KBM-7 (cell line): Measurements from ENCODE around the gene GPR63.

Experiments used
- DNase-seq: peaks from one replicate; pipeline ENCODE4 v3.0.0-alpha.2; 2015
- in situ Hi-C: fragments of 300-500 bp; cut with MboI; formaldehyde crosslinking; loops from 2 replicates; pipeline ENCODE4 v1.14.3; 2020; ENCODE audit warnings: low sequenced_read_pairs, low pct_unique_long_range_greater_than_20kb, mixed read lengths

Gene GPR63

DNA sequence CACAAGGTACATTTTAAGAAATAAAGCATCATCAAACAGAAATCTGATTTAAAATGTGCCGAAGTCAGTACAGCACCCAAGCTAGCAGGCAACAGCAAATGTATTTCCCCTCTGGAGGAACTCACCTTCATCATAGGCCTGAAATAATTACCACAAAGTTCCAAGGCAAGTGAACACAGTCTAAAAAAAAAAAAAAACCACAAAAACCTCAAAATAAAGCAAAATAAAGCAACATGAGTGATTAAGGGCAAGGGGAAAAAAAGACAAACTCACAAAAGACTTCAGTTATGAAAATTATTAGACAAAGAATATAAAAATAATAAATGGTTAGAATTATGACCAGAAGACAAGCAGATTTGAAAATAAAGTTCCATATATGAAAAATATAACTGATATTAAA is 10.4 kb downstream of the GPR63 start:
- in situ Hi-C loops = no loop called here
- no peak for DNase-seq

DNA sequence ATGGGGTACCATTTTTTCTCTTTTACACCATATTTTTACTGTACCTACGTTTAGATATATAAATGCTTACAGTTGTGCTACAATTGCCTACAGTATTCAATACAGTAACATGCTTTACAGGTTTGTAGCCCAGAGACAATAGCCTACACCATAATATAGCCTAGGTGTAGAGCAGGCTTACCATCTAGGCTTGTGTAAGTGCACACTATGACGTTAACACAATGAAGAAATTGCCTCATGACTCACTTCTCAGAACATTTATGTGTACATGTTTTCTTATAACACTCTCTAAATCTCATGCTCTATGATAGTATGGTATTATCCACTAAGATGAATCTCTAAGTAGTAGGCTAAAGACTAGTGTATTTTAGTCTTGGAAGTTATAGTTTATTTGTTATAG is 13.5 kb downstream of the GPR63 start:
- no peak for DNase-seq
- in situ Hi-C loops = no loop called here

DNA sequence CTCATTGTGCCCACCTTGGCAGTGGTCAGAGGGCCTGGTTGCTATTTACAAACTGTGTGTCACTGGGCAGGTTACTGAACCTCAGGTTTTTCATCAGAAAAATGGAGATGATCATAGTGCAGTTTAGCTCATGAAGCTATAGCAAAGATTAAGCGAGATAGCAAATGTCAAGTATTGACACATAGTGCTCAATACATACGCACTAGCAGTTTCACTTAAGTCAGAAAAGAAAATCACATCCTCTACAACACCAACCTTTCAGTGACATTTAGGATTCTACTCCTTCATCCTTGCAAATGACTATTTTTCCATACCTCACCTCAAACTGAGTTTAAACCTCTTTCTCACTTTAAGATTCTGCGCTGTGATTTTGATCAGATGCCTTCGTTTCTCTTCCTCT is 16.2 kb downstream of the GPR63 start:
- DNase-seq = no peak
- in situ Hi-C loops = no loop called here

DNA sequence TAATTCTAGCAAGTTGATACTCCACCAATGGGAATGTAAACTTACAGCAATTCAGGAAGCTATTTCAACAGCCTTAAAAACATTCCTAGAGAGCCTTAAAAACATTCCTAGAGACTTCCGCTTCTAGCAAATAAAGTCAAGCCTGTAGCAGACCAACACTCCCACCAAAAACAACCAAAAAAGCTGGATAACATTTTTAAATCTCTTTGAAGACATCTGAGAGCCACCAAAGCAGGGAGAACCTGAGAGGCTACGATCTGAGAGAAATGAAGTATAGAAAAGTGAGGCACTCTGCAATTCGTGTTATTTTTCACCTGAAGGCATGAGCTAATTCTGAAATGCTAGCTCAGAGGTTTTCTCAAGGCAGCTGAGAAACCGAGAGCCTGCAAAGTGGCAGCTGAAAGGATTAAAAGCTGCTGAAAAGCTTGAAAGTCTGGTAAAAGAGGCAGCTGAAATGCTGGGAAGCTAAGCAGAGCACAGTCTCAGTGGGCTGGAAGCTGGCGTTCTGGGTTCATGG is 20.9 kb downstream of the GPR63 start:
- in situ Hi-C loops = no loop called here
- DNase-seq = no peak

DNA sequence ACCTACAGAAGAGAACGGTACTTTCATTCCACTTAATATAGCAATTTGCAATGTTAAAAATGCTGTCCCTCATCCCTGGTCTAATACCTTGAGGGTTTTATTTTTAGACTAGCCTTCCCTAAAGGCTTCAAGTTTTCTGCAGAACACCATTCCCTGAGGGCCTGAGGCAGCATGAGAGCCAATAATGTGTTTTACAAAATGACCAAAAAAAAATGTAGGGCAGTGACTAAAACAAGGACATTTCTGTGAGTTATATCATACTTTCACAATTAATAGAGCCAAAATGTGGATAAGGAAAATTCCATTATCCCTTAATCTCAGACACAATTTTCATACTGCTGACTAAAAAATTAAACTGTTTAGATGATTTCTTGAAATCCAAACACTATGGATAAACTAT is 22.7 kb downstream of the GPR63 start:
- DNase-seq = no peak
- in situ Hi-C loops = no loop called here

DNA sequence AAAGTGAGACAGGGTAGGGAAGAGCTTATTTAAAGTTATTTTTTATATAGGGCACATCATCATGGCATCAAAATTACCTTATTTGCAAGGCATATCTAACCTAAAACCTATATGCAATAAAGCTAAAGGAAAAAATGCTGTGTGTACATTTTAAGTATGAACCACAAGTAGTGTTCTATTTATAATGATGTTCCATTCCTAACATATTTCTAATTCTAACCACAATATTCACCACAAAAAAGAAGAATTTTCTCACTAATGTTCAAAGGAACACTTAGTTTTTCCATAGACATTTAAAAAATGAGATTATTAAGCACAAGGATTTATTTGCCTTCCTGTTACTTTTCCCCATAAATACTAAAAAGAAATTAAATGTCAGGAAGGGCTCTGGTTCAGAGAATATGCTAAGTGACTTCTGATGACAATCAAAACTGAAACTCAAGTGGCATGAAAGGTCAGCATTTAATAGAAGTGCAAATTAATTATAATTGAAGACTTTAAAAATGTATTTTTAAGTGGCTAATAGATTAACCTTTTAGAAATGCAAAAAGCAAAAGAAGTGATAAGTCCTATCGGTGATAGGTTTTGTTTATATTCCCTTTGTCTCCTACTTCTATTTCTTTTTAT is 25.1 kb downstream of the GPR63 start:
- in situ Hi-C loops = no loop called here

DNA sequence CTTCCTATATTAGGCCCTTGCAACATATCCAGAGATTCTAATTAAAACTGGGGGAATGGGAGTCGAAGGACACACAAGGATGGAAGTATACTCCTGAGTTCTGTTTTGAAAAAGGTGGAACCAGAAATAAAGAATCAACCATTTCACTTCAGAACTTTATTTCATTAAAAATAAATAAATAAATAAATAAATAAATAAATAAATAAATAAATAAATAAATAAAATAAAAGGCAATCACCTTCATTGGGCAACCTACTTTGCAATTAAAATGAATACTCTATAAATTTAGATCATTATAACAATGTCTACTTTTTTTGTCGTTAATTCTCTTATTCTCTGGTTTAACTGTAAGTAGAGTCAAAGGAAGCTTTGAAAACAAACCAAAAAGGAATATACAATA is 25.6 kb downstream of the GPR63 start:
- DNase-seq = no peak

More for the DNA sequence above, 25.1 kb downstream of the GPR63 start:
- no peak for DNase-seq

DNA sequence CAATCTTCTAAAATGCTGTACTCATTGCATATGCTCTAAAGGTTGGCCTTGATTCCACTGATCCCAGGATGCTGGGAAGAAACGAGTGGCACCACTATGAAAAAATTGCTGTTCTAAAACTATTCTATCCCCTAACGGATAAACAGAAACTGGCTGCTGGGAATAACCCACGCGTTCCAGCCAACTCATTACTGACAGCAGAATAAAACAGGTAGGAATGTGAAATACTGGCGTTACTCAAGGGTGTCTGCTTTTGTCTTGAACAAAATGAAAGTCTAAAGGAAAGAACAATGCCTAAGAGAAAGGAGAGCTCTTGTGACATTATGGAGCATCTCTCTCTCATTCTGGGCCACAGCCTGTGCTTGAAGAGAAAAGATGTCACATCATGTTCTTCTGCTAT is 26.1 kb downstream of the GPR63 start:
- DNase-seq = no peak
- in situ Hi-C loops = no loop called here

More for the DNA sequence above, 25.6 kb downstream of the GPR63 start:
- in situ Hi-C loops = no loop called here

DNA sequence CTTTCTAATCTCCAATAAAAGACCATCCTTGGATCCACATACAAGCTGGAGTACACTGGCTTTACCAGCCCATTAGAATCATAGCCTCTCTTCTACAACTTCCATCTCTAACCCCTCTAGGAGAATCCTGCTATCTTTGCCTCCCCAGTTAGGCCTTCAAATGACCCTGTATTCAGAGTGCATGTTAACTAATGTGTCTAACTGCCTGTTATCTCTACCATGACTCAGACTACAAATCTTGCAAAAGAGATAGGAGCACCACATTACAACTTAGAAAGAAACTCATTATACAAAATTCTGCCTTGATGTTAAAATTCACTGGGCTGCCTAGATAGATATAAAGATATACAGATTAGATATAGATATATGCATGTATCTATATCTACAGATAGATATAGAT is 28.2 kb downstream of the GPR63 start:
- no peak for DNase-seq
- in situ Hi-C loops = no loop called here

DNA sequence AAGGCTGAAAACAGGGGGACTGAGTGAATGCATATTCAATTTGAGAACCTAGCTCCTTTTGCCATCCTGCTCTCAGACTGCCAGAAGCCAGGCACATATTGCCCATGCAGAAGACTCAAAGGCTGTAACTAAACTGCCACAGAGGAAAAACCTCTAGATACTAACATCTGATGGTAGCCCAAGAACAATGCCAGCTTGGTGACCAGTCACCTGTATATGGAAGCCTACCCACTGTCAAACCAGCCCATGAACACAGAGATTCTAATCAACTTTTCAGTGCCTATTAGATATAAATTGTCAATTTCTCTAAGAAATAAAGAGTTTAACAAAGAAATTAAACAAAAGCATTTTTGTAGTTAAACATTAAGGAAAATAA is 34.2 kb downstream of the GPR63 start:
- in situ Hi-C loops = no loop called here
- no peak for DNase-seq

DNA sequence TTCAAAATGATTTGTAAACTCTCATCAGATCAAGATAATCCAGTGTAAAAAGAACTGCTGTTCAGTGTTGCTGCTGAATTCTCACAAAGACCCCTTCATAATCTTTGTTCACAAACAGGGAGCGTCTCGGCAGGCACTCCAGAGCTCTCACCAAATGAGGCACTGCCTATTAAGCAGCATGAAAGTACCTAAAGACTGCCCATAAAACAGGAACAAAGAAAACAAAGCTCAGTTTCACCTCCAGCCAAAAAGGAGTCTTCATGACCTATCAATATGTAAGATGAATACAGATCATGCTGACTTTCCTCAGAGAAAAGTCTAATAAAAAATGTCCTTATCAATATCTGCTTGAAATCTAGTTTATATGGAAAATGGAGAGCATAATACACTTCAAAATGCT is 41.8 kb downstream of the GPR63 start:
- in situ Hi-C loops = no loop called here
- DNase-seq = no peak

DNA sequence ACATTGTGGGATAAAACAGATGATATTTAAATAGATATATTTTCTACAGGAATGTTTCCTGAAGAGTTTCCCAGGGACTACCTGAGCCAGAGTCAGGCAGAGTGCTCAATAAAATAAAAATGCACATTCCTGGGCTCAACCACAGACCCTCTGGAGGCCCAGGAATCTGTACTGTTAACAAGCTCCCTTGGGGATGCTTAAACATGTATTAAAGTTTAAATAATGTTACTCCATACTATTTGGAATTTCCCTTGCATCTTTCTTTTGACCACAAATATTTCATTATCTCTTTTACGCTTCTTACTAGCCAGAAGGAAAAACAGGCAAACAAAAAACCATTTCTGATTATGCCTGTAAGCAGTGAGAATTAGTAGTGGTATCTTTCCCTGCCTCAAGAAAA is 42.3 kb downstream of the GPR63 start:
- in situ Hi-C loops = no loop called here
- DNase-seq = no peak

DNA sequence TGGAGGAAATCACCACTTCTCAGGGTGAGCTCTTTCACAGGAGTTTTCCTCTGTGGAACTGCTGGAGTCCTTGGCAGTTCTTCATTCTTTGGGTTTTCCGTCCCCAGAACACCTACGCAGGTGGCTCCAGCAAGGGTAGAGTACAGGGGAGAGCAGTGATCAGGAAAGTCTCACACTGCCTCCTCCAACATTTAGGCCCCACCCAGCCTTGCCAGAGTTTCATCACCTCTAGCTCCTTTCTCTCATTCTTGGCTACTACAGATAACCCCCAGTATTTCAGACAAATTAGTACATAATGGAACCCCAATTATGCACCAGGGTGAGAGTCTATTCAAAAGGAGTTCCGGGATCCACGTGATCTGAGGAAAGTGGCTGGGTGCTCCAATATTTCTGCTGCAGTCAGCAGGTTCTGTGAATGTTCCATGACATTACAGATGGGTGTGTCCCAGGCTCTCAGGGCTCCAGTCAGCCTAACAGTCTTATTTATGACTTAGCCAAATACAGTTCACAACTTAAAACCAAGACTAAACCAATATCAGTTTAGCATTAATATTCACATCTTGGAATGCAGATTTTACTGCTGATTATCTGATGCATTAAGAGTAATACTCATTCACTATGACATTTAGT is 44.6 kb downstream of the GPR63 start:
- DNase-seq = no peak
- in situ Hi-C loops = no loop called here

DNA sequence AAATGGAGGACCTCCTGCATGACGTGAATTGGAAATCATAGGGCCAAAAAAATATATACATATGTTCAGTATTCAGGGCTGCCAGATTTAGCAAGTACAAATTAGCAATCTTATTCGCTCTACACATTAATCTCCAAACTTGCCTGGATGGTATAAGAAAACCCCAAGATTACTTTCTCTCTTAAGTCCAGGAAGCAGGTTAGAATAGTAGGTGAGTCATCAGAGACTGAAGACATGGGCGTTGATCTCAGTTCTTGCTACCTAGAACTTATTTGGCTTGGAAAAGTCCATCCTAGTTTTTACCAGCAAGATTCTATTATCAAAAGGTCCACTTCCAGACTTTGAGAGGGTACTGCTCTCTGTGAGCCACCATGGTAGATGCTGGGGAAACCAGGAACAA is 47.4 kb downstream of the GPR63 start:
- no peak for DNase-seq
- in situ Hi-C loops = no loop called here

DNA sequence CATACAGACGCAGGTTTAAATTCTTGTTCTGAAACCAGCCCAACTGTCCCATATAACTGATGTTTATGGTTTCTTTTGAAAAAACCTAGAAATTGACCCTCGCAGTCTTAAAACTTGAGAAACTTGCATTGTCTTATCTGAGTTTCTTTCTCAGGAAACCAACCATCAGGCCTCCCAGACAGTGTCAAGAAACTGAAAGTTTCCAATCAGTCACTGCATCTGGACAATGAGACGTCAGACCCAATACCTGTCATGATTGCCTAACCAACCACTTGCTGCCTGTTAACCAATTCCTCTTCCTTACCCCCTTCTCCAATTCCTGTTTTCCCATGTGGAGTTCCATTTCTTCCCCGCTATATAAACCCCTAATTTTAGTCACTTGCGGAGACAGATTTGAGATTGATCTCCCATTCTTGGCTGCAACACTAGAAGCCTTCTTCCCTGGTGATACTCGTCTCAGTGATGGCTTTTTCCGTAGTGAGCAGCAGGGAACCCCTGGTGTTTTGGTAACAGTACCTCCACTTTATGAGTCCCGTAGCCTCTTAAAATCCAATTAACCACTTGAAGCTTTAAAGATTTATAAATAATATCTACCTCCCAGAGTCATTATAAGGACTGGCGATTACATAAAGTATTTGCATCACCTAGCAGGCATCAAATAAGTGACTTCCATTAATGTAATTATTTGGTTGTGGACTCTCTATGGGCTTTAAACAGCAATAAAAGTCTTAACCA is 49.3 kb downstream of the GPR63 start:
- in situ Hi-C loops = no loop called here

DNA sequence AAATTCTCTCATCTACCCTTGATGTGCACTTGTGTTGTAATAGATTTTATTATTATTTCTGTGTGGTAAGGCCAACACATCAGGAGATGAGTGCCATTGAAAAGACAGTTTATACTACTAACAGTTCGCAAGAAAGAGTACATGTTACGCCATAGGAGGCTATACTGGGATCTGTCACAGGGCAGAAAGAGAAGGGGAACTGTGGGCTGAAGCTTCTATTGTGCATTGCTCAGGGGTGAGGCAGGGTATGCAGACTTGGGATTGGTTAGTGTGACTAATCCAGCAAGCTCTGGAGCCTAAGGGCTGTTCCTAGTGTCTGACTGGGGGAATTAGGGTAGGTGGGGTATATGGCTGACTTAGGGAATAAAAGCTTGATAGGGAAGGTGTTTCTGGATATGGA is 50.9 kb downstream of the GPR63 start:
- in situ Hi-C loops = no loop called here
- DNase-seq = no peak

More for the DNA sequence above, 49.3 kb downstream of the GPR63 start:
- DNase-seq = no peak

DNA sequence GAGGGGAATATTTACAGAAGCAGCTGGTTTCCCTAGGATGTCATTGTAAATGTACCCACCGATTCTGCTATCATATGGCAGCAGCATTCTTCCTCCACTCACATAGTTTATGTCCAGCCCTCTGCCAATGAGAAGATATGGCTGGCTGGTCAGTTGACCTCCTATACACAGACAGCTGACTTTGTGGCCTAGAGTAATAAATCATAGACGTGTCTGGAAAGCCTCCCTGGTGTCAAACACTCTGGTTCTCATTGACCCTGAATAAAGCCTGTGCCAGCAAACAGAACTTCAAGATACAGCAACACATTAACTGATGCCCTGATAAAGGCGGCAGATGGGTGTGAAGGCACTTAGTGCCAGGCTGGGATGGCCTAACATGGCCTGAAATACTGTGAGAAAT is 52.6 kb downstream of the GPR63 start:
- in situ Hi-C loops = no loop called here
- DNase-seq = no peak

DNA sequence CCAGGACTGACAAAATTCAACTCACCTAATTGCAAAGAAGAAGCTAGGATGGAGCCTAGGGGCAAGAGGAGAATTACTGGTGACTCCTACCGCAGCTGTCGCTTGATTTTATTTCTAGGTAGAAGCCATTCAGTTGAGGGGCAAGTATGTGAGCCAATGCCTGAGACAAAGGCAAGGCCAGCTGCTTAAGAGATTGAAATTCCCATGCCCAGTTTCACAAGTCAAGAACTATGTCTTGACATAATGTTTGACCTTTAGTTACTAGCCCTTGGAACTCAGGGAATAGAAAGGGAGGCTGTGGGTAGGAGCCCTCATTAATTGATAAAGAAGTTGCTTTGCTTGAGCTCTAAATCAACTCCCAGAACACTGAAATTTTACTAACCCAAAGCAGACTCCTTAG is 54.0 kb downstream of the GPR63 start:
- in situ Hi-C loops = no loop called here

DNA sequence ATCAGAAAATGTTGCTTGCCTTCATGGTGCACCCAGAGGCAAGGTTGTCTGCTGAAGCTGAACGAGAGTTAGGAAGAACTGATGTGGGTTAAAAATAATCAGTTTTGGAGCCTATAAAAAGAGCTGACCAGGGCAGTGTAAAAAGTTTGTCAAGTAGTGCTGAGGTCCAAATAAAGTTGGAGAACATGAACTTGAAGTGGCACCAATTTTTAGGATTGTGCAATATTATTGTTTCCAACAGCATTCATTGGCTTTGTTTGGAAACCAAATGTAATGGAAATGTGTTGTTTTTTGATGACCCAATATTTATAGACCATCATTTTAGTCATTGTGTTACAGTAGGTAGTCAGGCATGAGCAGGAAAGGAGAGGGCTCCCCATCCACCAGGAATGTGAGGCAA is 55.7 kb downstream of the GPR63 start:
- DNase-seq = no peak
- in situ Hi-C loops = no loop called here

More for the DNA sequence above, 54.0 kb downstream of the GPR63 start:
- DNase-seq = no peak

DNA sequence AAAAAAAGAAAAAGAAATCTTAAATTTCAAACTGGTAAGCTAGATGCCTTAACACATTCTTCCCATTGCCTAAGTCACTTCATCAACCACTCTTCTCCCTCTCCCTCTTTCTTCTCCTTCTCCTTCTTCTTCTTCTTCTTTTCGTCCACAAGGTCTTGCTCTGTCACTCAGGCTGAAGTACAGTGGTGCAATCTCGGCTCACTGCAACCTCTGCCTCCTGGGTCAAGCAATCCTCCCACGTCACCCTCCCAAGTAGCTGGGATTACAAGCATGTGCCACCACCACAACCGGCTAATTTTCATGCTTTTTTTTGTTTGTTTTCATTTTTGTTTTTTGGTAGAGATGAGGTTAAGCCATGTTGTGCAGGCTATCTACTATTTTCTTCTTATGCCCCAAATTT is 60.2 kb downstream of the GPR63 start:
- no peak for DNase-seq
- in situ Hi-C loops = no loop called here
